ENCODE measurements around the gene MAP3K7.

Gene MAP3K7

GRCh38 chr6:90586836-90587638 lies at the start of gene MAP3K7:
TSS of gene MAP3K7 (minus strand) at chr6:90587072. CDS start at chr6:90586883, 189 bp downstream.
- peak; percentile 98 for DNase-seq

DNA sequence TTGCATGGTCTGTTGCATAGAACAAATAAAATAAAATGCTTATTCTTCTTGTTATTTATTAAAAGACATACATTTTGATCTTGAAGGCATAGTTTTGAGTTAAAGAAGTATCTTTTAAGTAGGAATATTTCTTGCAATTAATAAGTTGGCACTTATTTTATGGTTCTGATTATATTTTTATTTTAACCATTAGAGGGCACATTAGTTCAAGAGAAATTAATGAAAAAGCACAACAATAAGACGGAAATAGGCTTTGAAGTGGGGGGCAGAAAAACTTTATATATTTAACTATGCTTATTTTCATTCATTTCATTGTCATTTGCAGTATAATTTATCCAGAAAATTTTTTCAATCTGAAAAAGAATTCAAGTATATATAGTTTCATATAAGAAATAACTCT lies 44.2 kb upstream of the MAP3K7 start:
- no peak for DNase-seq

GRCh38 chr6:90621581-90621980 lies 34.7 kb upstream of the MAP3K7 start:
- DNase-seq, result no peak

DNA sequence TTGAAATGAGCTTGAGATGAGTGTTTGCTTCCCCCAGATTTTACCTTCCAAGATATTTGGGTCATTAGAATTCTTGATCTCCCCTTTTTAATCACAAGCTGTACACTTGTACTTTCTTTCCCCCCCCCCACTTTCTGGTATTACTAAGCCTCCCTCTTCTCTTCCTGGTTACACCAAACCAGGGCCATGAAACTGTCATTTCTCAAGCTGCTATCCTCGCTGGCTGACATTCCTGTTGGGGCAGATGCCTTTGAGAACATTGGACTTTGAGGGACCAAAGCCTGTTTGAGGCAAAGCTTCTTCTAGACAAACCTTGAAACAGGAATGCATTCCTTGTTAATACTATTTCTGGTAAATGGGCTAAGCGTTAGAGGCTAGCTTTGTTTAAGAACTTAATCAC lies 32.3 kb upstream of the MAP3K7 start:
- DNase-seq, result no peak

- DNase-seq, result no peak
These were observed 25.4 kb upstream of the MAP3K7 start for GRCh38 chr6:90612313-90612680.

DNA sequence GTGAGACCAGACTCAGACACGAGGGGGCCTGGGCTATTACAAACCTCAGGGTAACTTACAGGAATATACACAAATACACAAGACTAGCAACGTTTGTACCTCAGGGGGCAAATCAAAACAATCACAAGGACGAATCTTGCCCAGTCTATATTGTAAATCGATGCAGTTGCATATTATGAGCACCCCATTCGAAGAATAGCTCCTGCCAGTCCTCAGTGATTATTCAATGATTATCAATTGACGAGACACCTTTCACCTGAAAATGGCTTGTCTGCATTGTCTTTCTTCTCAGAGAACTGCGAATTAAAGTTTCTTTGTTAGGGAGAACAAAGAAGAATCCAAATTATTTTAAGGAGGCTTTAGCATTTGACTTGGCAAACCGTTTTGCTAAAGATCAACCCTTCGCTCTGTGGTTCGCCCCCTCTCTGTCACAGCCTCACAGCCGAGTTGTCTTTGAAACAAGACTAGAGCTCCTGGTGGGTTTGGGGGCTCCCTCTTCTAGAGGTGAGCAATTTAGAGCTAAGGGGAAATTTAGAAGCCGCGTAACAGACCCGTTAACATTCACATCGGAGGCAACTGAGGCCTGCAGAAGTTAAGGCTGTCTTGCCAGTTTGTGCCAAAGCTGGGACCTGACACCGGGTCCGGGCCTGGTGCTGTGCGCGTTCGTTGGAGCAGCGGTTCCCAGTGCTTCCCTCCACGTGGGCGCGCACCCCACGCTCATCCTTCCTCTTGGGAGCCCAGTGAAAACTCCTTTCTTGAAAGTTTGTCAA lies 24.9 kb upstream of the MAP3K7 start:
- DNase-seq, result no peak

GRCh38 chr6:90610751-90611542 lies 24.1 kb upstream of the MAP3K7 start:
- DNase-seq, result peak; percentile 83

GRCh38 chr6:90610301-90610750 lies 23.5 kb upstream of the MAP3K7 start:
- DNase-seq, result peak; percentile 70

- no peak for DNase-seq
These were observed 19.0 kb upstream of the MAP3K7 start for GRCh38 chr6:90605749-90606340.

DNA sequence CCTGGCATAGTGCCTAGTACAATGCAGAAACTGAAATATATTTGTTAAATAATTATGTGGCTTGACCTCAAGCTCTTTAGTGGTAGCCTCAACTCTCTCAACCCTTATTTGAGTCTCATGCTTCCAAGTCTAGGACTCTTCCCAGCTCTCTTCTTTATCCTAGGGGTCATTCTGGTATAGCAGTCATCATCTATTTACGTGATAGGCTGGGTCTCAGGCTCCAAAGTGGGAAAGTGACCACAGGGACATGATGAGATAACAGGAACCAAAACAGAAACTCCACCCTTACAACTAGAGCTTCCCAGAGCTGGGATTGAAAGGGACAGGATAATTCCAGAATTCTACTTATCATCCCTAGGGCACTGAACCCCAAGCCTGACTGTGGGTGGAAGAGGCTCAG lies 17.7 kb upstream of the MAP3K7 start:
- DNase-seq, result no peak

GRCh38 chr6:90599151-90599550 lies 12.3 kb upstream of the MAP3K7 start:
- no peak for DNase-seq

GRCh38 chr6:90598192-90598951 lies 11.5 kb upstream of the MAP3K7 start:
- DNase-seq, result no peak

DNA sequence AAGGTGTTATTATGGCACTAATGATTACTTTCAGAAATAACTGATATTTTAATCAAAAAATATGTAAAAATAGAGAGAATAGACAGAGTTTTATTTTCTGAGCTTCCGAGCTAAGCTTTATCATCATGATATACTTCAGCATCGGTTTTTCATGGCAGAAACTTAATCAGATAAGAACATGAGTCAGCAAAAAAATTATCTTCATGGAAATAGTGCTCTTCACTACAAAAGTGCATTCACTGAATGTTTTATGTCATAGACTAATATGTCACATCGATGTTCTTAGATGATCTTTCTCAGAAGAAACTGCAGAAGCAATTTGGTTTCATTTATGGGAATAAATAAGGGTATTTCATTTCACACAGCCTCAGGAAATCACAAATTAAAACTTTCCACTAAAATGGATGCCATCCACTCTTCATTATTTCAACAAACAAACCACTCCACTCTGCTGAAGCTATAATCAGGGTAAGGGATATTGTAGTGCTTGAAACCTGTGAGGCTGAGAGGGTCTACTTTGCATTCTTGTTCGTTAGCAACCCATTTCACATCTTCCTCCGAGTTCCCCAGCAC lies 10.2 kb upstream of the MAP3K7 start:
- no peak for DNase-seq

DNA sequence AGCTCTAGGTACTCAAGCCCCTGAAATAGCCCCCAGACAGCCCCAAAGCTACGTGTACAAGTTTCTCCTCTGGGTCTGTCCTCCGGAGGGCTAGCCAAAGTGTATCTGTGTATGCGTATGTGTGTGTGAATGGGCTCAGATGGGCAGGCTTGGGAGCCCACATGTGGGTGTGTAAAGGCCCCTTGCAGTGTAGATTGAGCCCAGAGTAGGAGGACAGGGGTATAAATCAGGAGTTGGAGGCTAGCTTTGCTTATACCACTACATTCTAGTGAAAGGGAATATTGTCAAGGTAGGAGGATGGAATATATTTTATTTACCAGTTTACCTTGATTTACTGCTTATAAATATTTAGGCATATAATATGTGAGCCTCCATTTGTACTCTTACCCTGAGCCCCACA lies 9.0 kb upstream of the MAP3K7 start:
- DNase-seq, result no peak

- DNase-seq, result no peak
These were observed 381 bp downstream of the MAP3K7 start for GRCh38 chr6:90586546-90586835.

GRCh38 chr6:90584636-90585255 lies 2.1 kb downstream of the MAP3K7 start:
- no peak for DNase-seq

- DNase-seq, result no peak
These were observed 2.9 kb downstream of the MAP3K7 start for GRCh38 chr6:90583836-90584481.

GRCh38 chr6:90583179-90583835 lies 3.6 kb downstream of the MAP3K7 start:
- no peak for DNase-seq

GRCh38 chr6:90581146-90581545 lies 5.7 kb downstream of the MAP3K7 start:
- no peak for DNase-seq

GRCh38 chr6:90578894-90579549 lies 7.8 kb downstream of the MAP3K7 start:
- no peak for DNase-seq
